ENCODE results near the gene ATP6AP1.
A peak's percentile ranks its signal among the peaks of the same experiment; 100 is the strongest.

The ATP6AP1 gene

DNA sequence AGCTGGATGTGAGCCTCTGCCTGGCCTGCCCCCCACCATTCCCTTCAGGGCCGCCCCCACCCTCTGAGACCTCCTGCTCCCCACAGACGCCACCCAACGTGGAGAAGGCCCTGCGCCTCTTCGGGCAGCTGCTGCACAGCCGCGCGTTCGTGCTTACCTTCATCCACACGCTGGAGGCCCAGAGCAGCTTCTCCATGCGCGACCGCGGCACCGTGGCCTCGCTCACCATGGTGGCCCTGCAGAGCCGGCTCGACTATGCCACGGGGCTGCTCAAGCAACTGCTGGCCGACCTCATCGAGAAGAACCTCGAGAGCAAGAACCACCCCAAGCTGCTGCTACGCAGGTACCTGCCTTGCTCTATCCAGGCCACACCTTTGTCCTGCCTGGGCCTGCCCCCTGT lies 39.7 kb downstream of the ATP6AP1 start:
- DNase-seq (ENCODE audit: low read depth in 4 of 4, low spot score in 1 of 4), result no peak

DNA sequence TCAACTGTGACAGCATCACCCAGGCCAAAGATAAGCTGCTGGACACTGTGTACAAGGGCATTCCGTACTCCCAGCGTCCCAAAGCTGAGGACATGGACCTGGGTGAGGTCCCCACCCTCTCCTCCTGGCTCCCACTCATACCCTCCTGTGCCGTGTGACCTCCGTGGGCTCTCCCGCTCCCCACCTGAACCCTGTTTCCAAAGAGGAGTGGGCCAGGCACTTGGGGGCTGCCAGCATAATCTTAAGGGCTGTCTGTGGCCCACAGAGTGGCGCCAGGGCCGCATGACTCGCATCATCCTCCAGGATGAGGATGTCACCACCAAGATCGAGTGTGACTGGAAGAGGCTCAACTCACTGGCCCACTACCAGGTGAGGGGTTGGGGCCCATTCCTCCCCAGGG lies 40.6 kb downstream of the ATP6AP1 start:
- no peak for DNase-seq (ENCODE audit: low read depth in 4 of 4, low spot score in 1 of 4)

DNA sequence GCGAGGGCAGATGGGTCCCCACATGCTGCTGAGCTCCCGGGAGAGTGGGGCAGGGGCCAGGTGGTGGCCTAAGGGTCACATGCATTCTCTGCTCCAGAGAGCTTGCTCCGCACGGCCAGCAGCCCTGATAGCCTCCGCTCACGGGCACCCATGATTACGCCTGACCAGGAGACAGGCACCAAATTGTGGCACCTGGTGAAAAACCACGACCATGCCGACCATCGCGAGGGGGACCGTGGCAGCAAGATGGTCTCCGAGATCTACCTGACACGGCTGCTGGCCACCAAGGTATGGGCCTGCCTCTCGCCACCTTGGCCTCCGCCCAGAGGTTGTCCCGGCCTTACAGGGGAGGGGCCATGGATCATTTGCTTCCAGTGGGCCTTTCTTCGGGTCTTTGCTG lies 41.4 kb downstream of the ATP6AP1 start:
- DNase-seq (ENCODE audit: low read depth in 4 of 4, low spot score in 1 of 4), result no peak

DNA sequence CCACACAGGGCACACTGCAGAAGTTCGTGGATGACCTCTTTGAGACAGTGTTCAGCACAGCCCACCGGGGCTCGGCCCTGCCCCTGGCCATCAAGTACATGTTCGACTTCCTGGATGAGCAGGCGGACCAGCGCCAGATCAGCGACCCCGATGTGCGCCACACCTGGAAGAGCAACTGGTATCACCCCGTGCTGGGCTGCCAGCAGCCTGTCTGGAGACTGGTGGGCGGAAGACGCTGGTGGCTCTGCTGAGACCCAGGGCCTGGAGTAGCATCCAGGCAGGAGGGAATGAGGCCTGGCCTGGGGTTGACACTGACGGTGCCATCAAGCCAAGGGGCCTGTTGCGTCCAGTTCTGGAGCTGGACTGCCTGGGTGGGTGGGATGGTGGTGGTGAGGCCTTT lies 42.0 kb downstream of the ATP6AP1 start:
- no peak for DNase-seq (ENCODE audit: low read depth in 4 of 4, low spot score in 1 of 4)

DNA sequence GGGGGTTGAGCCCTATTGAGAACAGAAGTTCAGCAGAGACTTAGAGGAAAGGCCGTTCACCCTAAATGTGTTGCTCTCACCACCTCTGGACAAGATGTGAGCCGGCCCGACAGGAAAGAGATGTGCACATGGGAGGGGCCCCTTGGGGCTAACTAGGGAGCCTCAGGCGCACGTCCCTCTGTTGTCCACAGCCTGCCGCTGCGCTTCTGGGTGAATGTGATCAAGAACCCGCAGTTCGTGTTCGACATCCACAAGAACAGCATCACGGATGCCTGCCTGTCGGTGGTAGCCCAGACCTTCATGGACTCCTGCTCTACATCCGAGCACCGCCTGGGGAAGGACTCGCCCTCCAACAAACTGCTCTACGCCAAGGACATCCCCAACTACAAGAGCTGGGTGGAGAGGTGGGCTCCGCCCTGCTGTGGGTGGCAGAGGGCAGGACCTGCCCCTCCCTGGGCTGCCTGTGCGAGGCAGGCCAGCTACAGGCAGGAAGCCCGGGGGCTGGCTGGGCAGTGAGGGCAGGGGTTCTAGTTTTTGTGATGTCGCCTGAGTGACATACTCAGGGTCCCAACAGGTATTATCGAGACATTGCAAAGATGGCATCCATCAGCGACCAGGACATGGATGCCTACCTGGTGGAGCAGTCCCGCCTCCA lies 42.6 kb downstream of the ATP6AP1 start:
- no peak for DNase-seq (ENCODE audit: low read depth in 4 of 4, low spot score in 1 of 4)

DNA sequence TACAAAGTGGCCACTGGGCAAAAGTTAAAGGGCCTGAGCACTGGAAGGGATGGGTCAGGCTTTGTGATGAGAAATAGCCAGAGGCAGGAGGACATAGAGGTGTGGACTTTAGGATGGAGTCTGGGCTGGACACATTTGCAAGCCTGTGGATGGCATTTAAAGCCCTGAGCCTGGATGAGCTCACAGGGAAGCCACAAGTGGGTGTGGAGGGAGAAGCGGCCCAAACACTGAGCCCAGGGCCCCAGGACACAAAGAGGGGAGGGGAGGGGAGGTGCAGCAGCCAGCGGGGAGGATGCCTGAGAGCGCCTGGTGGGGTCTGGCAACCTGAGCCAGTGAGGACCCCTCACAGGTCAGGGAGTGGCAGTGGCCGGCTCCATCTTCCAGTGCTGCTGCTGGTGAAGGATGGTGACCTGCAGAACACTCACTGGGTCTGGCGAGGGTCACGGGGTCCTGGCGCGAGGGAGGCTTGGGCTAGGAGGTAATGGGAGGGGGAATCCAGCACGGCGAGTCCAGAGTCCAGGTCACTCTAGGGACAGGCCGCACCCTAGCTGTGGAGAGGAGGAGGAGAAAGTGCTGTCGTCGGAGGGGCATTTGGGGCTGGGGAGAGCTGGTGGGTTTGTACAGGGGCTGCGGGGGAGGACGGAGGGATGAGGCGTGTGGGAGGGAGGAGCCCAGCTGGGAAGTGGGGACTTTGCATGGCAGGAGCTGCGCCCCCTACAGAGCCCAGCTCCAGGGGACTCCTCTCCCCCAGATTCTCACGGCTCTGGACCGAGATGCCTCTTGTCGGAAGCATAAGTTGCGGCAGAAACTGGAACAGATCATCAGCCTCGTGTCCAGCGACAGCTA lies 43.6 kb downstream of the ATP6AP1 start:
- no peak for DNase-seq (ENCODE audit: low read depth in 4 of 4, low spot score in 1 of 4)

DNA sequence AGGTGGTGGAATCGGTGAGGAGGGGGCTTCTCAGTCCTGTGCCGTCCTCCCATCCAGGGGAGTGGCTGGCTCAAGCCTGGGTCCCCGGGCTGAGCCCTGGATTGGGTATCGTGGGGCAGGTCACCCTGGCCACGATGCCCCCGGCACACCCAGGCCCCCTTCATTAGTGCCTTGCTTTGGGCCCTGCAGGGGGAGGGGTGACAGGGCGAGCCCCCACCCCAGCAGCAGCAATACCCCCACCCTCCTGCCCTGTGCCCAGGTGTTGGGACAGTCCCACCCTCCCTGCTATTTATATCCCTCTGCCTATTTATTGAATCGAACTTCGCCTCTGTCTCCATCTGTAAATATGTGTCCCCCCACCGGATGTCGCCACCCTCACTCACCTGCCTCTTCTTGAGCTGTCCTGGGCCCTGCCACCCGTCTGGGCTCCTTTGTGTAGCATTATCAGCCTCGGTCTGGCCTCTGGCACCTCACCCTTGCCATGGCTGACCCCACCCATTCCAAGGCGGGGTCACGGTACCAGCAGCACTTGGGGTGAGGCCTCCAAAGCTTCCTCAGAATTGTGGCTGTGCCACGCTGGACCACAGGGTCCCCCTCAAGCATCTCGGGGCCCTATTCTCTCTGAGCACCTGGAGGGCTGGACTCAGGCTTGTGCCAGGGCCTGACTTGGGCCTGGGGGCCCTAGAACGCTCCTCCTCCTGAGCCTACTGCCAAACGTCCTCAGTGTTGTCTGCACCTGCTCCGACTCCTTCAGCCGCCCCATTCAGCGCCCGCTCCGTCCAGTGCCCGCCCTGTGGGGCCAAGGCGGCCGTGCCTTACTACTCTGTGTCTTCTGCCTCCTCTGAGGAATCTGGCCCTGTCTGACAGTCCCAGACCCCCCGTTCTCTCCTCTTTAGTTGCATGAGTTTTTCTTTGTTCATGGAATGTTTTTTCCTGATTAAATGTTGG lies 44.5 kb downstream of the ATP6AP1 start:
- no peak for DNase-seq (ENCODE audit: low read depth in 4 of 4, low spot score in 1 of 4)

DNA sequence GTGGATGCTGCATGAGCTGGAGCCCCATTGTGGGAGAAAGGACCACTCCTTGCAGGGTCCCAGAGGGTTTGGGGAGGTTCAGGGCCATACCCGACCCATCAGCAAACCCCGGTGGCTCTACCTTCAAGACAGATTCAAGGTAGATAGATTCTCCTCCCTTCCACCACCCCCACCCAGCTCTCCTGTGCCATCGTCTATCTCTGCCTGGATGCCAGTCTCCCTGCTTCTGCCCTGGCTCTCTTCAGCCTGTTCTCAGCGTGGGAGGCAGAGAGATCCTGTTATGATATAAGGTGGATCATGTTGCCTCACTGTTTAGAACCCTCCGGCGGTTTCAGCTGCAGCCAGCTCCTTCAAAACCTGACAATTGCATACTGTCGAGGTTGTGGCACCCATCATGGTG lies 45.2 kb downstream of the ATP6AP1 start:
- DNase-seq (ENCODE audit: low read depth in 4 of 4, low spot score in 1 of 4), result no peak

DNA sequence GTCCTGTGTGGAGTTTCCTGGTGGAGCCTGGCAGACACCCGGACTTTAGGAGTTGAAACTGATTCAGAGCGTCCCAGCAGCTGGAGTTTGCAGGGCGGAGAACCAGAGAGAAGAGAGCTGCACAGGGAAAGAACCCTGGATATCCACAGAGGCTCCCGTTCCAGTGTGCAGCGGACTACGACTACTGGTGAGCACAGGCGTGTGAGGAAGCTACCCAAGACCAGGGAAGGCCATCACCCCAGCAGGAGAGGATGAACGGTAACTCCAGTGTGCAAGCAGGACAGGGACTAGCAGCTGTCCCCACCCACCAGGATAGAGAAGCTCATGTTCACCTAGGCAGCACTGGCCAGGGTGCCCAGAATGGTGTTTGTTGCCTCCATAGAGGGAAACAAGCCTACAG lies 48.3 kb downstream of the ATP6AP1 start:
- DNase-seq (ENCODE audit: low read depth in 4 of 4, low spot score in 1 of 4), result no peak

DNA sequence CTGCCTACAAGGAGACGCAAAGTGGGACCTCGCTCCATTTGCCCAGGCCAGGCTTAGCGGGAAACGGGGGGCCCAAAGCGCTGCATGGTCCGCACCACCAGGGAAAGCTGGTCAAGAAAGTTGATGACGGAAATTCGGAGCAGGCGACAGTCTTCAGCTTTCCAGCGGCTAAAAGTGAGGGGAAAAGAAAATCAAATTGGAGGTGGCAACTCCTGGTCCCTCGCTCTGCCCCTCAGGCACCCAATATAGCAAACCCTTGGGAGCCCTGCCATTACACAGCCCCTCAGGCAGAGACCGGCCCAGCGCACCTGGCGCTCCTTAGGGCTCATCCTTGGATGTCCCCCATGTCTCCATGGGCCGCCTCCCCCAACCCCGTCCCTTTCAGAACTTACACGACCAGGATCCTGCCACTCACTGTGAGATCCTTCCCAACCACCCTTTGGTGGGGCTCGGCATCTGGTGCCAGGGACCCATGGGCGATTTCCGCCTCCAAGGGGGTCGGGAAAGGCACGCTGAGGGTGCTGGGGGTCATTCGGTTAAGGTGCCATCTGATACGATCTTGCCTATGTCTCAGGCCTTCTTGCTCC lies 49.5 kb downstream of the ATP6AP1 start:
- no peak for DNase-seq (ENCODE audit: low read depth in 4 of 4, low spot score in 1 of 4)

DNA sequence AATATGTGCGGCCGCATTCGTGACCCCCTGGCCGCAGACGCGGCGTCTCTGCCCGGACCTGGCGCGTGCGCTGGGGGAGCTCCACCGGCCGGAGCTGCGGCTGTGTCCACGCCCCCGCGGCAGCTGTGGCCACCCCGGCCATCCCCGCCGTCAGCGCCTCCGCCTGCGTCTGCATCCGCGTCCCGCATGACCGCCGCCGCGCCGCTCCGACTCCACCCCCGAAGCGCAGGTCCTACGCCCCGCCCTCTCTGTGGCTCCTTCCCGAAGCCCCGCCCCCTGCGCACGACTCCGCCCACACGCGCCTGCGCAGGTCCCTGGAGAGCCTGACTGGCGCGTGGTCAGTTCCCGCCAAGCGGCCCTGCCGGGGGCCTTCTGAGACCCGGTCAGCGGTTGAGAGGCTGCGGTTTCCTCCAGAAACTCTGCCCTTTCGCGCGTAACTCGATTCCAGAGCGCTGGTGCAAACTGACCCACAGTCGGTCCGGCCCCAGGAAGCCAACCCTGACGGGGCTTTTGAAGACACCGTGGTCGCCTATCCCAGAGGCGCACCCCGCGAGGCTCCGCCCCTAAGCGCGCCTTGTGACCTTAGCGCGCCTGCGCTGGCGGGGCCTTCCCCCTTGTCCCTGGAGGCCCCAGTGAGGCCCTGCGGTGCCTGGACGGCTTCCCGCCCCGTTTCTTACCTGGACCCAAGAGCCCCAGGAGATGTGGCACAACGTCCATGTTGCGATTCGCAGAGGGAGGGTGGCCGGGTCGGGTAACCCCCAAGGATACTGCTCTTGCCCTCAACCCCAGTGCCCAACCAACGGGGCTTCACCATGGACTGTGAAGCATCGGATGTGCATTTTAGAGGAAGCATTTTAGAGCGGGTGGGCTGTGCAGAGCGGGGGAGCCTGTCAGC lies 50.5 kb downstream of the ATP6AP1 start, which contains the start of gene LAGE3:
LAGE3 (minus strand) TSS at position 554 of the 895 bp plus-strand sequence; CDS start at position 188, 366 bp downstream.
- DNase-seq (ENCODE audit: low read depth in 4 of 4, low spot score in 1 of 4), result peak; percentile 77 to 93 (median 85)

DNA sequence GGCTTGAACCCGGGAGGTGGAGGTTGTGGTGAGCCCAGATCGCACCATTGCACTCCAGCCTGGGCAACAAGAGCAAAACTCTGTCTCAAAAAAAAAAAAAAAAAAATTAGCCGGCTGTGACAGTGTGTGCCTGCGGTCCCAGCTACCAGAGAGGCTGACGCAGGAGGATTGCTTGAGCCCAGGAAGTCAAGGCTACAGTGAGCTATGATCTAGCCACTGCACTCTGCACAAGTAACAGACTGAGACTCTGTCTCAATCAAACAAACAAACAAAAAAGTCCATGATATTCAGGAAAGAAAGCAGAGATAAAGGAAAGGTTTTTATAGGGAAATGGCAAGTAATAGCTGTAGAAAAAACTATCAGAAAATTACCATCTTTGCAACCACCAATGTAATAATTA lies 52.7 kb downstream of the ATP6AP1 start:
- DNase-seq (ENCODE audit: low read depth in 4 of 4, low spot score in 1 of 4), result no peak

DNA sequence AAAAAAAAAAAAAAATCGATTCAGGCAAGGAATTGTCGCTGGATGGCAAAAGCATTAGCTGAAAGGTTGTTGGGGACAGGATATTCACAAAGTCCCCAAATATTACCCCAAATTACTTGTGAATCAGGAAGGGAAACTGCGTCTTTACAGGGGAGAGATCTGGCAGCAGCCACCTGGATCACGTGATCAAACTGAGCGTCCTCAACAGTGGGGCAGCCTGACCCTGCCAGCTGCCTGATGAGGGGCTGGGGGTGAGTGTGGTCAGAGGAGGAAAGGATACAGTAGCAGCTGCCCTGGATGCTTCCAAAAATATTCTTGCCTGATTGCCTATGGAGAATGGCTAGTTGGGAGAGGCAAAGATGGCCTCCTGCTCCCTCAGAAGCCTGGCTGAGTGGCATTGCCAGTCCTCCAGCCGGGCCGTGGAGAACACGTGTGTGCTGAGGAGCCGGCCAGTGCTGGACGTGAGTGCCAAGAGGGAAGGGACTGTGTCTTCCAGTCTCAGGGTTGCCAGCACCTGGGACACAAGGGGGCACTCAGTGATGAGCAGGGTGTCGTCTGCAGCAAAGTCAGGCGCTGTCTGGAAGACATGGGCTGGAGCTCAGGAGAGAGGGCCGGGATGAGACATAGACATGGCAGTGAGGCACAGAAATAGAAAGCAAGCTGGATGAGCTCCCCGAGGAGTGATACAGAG lies 53.6 kb downstream of the ATP6AP1 start:
- DNase-seq (ENCODE audit: low read depth in 4 of 4, low spot score in 1 of 4), result no peak

DNA sequence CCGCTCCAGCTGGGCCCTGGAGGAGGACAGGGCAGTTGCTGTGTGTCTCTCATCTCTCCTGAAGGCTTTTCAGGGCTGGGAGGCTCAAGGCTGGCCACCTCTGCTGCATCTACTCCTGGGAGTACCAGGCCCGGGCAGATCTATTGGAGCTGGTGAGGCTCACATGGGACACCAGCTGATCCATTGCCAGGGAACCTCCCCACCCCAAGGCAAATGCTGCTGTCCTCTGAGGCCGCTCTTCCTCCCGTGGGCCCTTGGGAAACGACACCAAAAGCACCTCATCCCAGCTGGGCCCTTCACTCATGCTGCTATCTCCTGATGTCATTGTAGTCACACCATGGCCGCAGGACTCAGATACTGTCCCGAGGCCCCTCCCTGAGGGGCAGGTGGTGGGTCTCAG lies 54.3 kb downstream of the ATP6AP1 start:
- no peak for DNase-seq (ENCODE audit: low read depth in 4 of 4, low spot score in 1 of 4)

DNA sequence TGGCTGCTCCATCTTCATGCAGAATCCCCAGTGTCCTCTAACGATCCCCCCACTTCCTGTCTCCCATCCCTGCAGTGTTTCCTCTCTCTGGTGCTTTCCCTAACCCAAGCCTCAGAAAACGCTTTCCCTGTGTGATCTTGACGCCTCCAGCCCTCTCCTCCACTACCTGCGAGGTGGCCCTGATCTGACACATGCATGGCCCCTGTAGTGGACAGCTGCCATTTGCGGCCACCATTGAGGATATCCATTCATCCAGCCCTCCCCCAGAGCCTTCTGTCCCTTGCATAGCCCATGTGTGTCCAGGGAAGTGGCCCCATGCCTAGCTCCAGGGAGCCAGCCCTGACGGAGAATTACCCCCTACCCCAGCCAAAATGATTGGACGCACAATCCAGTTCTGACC lies 54.8 kb downstream of the ATP6AP1 start:
- no peak for DNase-seq (ENCODE audit: low read depth in 4 of 4, low spot score in 1 of 4)

DNA sequence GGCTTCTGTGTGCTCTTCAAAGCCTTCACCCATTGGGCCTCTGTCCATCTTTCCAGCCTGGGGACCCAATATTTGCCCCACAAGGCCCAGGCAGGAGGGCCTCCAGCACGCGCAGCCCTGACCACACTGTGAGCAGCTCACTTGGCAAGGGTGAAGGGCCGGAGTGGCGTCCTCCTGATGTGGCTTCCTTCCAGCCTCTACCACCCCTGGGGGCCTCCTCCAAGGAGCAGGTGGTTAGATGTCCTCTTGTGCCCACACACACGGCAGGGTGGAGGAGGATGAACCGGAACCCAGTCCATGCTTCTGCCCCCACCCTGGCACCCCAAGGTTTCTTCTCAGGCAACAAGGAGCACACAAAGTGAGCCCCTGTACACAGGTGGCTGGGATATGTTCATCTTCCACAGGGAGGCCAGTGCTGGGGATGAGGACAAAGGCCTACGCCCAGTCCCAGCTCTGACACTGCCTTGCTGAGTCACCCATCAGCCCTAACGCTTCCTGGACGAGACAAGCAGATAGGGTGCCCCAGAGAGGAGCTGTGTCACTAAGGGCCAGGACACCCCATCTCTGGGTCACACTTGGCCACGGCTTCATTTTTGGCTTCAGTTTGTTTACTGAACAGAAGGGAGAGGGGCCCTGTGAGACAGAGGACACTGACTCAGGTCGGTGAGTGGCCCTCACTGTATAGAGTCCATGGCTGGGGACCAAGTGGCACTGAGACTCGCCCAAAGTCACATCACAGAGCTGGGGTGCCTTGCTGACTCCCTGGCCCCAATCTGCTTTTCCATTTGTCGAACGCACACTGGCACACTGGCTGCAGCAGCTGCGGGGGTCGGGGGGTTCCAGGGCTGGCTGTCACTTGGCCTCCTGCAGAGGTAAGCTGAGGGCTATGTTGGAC lies 56.0 kb downstream of the ATP6AP1 start:
- DNase-seq (ENCODE audit: low read depth in 4 of 4, low spot score in 1 of 4), result no peak

DNA sequence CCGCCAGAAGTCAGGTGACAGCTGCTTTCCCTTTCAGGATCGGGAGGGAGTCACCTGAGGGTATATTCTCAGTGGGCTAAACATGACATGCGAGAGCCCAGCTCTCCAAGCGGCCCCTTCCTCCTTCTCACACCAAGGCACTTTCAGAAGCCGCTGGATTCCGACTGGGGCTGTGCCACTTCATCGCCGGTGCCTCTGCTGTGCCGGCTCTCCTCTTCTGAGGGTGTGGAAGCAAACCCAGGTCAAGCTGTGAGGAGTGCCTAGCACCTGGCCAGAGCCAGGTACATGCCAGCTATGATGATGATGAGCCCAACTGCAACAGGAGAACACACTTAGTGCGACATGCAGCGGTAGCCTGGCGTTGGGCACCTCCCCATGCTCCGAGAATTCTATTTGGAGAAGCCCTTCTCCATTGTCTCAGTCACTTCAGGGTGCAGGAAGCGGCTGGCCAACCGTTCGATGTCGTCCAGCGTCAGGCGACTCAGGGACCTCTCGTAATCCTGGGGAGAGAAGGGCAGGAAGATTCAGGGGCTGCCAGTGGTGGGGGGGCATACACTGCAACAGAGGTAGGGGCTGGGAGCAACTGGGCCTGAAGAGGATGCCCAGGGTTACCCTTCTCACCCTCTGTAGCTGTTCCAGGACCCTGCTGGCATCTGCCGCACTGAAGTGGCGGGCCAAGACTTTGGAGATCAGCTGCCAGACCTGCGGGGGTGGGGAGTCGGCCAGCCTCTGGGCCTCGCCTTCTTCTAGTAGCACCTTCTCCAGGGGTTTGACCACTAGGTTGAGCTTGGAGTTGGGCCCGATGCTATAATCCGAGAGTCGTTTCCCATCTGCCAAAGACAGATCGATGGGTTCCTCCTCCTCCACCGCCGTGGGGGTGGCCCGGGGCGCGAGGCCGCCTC lies 56.9 kb downstream of the ATP6AP1 start:
- DNase-seq (ENCODE audit: low read depth in 4 of 4, low spot score in 1 of 4), result no peak

DNA sequence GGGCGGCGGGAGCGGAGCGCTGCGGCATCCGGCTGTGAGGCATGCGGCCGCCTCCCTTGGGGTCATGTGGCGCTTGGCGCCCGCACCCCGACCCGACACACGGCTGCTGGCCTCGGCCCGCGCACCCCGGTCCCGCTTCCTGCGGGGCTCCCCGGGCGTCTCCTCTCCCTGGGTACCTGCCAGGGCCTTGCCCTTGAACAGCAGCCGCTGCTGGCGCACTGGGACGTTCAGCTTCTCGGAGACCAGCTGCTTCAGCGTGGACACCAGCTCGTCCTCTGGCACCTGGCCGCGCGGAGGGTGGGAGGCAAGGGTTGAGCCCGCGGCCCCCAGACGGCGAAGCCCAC lies 57.5 kb downstream of the ATP6AP1 start:
- DNase-seq (ENCODE audit: low read depth in 4 of 4, low spot score in 1 of 4), result no peak
